GM19025 (cell line): ENCODE results near the gene ANXA8.
"Not testable (repeated sequence)": the region's sequence is repeated elsewhere in the genome, so short reads cannot be mapped to it uniquely, and the experiment has no call there.

Source experiments
- ATAC-seq: cut with Tn5 transposase; IDR thresholded peaks from one replicate; pipeline ENCODE4 v1.9.1; 2021; ENCODE audit warnings: mild to moderate bottlenecking, low read depth, moderate library complexity; ENCODE audit not compliant: unreplicated experiment

The ANXA8 gene

GRCh38 chr10:47465216-47465917, 18.5 kb downstream of the ANXA8 start:
- not testable (repeated sequence) for ATAC-seq

GRCh38 chr10:47462577-47463358, 21.1 kb downstream of the ANXA8 start:
- not testable (repeated sequence) for ATAC-seq

DNA sequence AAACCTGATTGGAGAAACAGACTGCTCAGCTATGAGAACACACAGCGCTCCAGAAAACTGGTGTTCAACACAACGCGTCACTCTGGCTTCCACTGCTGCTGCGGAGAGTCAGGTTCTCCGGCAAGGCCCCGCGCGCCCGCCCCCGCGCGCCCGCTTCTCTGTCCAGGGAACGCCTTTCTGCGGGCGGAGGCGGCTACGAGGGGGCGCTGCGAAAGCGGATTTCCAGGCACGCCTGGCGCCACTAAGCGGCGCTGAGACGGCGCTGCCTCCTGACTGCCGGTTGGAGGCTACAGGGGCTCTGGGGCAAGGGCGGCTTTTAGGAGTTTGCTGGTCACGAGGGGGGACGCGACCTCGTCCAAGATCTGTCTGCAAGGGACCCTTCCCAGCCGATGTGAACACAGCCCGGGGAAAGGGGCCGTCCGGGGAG, 22.6 kb downstream of the ANXA8 start:
- ATAC-seq: not testable (repeated sequence)

- no peak for ATAC-seq
Measured at GRCh38 chr10:47458466-47459154, 25.3 kb downstream of the ANXA8 start.

DNA sequence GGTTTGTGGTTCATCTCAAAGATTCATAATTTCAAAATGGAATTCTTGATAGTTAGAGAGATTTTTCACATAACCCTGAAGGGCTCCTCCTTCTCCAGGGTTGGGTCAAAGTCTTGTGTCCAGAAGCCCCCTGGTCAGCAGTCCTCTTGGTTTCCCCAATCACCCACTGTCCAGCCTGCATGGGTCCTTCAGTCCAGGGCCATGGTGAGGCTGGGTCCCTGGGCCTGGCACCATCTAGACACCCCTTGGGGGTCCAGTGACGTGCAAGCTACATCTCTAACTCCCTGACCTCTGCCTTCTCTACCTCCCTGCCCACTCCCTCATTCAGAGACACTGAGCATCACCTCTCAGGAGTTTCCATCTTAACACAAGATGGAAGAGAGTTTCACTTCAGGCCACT, 26.1 kb downstream of the ANXA8 start:
- ATAC-seq: no peak

DNA sequence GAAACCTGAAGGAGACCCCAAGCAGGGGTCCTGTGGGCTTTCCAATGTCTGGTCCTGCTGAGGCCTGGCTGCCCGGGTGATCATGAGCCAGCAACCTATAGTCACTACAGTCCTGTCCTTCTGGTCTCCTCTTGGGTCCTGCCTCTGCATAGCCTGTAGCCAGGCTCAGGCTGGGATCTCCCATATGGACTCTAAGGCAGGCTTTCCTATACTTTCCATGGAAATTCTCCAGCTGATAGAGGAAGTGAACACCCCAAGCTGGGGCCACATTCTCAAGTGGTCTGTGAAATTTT, 26.4 kb downstream of the ANXA8 start:
- ATAC-seq: no peak

- no peak for ATAC-seq
Measured at GRCh38 chr10:47456794-47457527, 27.0 kb downstream of the ANXA8 start.

GRCh38 chr10:47456079-47456785, 27.7 kb downstream of the ANXA8 start:
- ATAC-seq: no peak

DNA sequence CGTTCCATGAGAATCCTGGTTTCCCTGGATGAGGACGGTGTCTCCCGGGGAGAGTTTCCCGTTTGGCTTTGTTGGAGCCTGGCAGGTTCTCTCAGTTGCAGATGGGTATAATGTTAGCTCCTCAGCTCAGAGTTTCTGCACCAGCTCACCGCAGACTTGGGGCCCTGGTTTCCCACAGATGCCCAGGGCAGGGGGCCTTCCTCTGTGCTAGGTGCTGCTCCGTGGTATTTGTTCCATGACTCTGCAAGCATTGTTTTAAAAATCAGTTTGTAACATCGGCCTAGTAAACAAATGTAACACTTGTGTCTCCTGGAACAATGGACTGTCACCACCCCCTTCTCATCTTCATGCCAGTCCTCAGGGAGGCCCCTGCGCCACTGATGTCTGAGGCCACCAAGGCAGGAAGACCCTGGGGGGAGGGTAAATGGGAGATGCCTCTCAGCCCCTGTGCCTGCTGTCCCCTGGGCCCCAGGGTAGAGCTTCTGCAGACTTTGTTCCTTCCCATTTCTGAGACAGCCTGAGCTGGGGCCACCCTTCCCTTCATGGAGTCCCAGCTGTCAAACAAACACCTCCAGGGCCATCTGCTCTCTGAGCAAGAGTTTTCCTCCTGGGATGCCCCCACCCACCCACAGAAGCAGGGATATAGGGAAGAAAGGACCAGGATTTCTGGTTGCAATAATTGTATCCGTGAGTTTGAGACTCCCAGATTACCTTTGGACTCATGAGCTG, 28.4 kb downstream of the ANXA8 start:
- not testable (repeated sequence) for ATAC-seq

GRCh38 chr10:47454780-47455058, 29.2 kb downstream of the ANXA8 start:
- no peak for ATAC-seq

DNA sequence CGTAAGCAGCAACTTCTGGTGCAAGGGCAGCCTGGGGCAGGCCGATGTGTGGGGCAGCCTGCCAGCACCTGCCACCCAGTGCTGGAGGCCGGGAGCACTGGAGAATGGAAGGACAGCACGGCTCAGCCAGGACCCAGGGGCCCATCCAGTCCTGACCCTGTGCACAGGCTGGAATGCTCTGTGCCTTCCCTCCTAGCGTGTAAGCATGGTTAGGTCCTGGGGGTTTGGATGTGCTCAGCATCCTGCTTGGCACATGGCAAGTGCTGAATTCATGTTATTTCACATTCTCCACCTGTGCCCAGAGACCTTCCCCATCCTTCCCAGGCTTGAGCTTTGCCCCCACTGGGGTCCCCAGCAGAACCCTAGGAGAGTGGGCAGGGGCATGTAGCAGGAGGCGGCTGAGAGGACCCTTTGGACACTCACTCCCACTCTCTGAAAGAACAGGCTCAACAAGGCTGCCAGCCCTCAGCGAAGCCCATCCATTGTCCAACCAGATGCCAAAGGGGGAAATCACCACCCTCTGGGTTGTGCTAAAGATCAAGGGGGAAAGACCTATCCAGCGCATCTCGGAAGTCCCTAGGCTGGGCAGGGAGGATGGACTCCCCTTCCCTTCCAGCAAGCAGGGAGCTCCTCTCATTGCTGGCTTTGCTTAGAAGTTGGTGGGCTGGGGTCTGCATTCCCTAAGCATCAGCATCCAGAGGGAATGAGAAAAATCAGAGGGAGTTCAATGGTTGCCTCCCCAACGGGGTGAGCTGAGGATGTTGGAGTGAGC, 29.7 kb downstream of the ANXA8 start:
- no peak for ATAC-seq

DNA sequence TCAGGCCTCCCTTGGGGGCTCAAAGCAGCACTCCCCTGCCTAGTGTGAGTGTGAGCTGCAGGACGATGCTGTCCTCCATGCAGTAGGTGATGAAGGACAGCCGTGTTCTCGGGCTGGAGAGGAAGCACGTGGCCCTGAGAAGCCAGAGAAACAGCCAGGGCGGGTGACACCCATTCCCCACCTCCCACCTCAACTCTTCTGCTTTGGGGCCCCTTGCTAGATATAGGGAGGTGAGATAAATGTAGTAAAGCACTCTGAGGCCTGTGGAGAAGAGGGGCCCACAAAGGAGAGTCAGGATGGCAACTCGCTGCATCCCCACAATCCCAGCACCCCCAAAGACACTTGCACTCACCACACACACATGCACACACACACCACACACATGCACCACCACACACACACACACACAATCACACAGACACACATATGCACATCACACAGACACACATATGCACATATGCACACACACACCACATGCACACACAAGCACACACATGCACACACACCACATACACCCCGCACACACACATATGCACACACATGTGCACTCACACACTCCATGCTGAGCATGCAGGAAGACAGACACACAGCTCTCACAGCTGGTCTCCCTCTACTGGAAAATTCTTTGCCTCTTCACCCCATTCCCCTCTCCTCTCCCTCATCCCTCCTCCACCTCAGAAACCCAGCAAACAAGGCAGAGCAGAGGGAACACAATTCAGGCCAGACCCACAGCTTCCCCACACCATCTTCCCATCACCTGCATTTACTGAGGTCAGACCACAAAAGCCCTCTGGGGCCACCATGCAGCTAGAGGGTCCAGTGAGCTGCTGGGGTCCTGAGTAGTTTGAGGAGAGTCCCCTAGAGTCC, 30.5 kb downstream of the ANXA8 start:
- no peak for ATAC-seq

DNA sequence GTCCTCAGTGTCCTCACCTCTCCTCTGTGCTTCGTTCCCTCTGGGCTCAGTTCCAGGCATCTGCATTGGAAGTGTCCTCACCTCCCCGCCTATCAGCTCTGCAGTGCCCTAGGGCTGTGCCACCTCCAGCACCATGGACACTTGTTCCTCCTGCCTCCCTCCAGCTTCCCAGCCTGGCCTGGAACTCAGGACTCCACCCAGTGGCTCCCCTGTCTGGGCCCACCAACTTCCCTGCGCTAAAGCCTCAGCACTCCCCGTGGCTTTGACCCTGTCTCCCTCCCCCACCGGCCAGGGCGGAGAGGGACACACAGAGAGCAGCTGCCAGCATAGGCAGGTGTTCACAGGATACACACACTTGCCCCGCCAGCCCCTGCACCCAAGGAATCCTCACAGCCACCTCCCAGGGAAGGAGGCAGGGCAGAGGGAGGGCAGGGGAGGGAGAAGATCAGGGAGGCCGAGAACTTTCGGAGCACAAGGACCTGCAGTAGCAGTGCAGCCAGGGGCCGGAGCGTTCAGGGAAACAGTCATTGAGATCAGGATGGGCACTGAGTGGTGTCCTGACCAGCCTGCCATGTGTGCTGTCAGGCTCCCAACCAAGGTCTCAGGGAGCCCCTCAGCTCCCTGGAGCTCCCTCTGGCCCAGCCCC, 31.3 kb downstream of the ANXA8 start:
- ATAC-seq: no peak

- no peak for ATAC-seq
Measured at GRCh38 chr10:47451998-47452494, 31.9 kb downstream of the ANXA8 start.

- no peak for ATAC-seq
Measured at GRCh38 chr10:47451273-47451997, 32.5 kb downstream of the ANXA8 start.

GRCh38 chr10:47450442-47450841, 33.5 kb downstream of the ANXA8 start:
- no peak for ATAC-seq

DNA sequence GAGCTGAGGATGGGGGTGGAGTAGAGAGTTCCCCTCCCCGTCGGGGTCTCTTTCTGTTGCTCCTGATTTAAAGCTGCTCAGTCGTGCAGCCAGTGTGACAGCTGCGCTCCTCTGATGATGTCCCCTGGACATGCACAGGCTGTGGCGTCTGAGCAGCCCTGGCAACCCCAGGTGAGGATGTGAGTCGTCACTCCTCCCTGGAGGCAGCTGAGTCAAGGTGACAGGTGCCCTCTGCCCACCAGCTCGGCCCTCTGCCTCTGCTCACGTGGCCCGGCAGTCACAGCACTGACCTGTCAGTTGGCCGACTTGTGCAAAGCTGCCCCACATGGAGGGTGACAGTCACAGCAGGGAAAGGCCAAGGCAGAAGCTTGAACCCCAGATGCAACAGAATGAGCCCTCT, 33.9 kb downstream of the ANXA8 start:
- ATAC-seq: no peak
